ENCODE measurements around the gene ANKDD1B.

The ANKDD1B gene

GRCh38 chr5:75639535-75640311, 28.5 kb downstream of the ANKDD1B start:
- no peak overlapping the region for H3K4me3 ChIP-seq (ENCODE audit: low read depth, low read length)
- H3K9me3 ChIP-seq (ENCODE audit: control insufficient read depth, insufficient read depth, low read length), result no peaks in the 10 kb centered on the region
- H3K27me3 ChIP-seq (ENCODE audit: control insufficient read depth, insufficient read depth, low read length), result no peaks in the 10 kb centered on the region
- H3K36me3 ChIP-seq (ENCODE audit: control insufficient read depth, insufficient read depth, low read length), result no peaks in the 10 kb centered on the region
- no peak overlapping the region for H3K9ac ChIP-seq (ENCODE audit: low read depth, low read length)
- H3K4me1 ChIP-seq (ENCODE audit: control insufficient read depth, insufficient read depth, low read length), result no peaks in the 10 kb centered on the region
- no peak overlapping the region for H3K27ac ChIP-seq (ENCODE audit: low read depth, low read length)

GRCh38 chr5:75640395-75640794, 29.1 kb downstream of the ANKDD1B start:
- no peak overlapping the region for H3K27ac ChIP-seq (ENCODE audit: low read depth, low read length)

DNA sequence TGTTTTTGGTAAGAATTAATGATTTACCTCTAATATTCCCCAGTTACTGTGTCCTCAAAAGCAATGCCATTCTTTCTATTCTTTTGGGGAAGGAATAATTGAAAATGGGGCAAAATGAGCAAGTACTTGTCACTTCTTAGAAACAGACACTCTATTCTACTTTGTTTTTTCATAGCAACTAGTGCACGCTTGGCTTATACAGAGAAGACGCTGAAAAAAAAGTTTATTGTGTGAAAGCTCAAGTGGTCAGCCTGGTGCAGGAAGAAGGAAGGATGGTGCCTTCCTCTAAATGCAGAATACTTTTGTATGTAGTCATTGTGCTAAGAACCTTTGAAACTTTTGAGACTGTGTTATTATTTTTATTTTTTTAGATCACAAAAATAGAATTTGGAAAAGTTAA, 29.6 kb downstream of the ANKDD1B start:
- Histone ChIP-seq H3K4me3 (ENCODE audit: low read depth, low read length) (no peak overlapping the region), H3K9ac (ENCODE audit: low read depth, low read length) (no peak overlapping the region), H3K27ac (ENCODE audit: low read depth, low read length) (no peak overlapping the region), H3K9me3 (ENCODE audit: control insufficient read depth, insufficient read depth, low read length) (no peaks in the 10 kb centered on the region), H3K27me3 (ENCODE audit: control insufficient read depth, insufficient read depth, low read length) (no peaks in the 10 kb centered on the region), H3K4me1 (ENCODE audit: control insufficient read depth, insufficient read depth, low read length) (no peaks in the 10 kb centered on the region), H3K36me3 (ENCODE audit: control insufficient read depth, insufficient read depth, low read length) (no peaks in the 10 kb centered on the region)

More at GRCh38 chr5:75640395-75640794, 29.1 kb downstream of the ANKDD1B start:
- H3K9me3 ChIP-seq (ENCODE audit: control insufficient read depth, insufficient read depth, low read length), result no peaks in the 10 kb centered on the region
- H3K4me3 ChIP-seq (ENCODE audit: low read depth, low read length), result no peak overlapping the region
- no peaks in the 10 kb centered on the region for H3K36me3 ChIP-seq (ENCODE audit: control insufficient read depth, insufficient read depth, low read length)
- no peaks in the 10 kb centered on the region for H3K27me3 ChIP-seq (ENCODE audit: control insufficient read depth, insufficient read depth, low read length)
- H3K9ac ChIP-seq (ENCODE audit: low read depth, low read length), result no peak overlapping the region
- H3K4me1 ChIP-seq (ENCODE audit: control insufficient read depth, insufficient read depth, low read length), result no peaks in the 10 kb centered on the region

GRCh38 chr5:75648712-75649111, 37.5 kb downstream of the ANKDD1B start:
- no peak overlapping the region for H3K4me3 ChIP-seq (ENCODE audit: low read depth, low read length)
- no peaks in the 10 kb centered on the region for H3K9me3 ChIP-seq (ENCODE audit: control insufficient read depth, insufficient read depth, low read length)
- no peaks in the 10 kb centered on the region for H3K36me3 ChIP-seq (ENCODE audit: control insufficient read depth, insufficient read depth, low read length)
- no peaks in the 10 kb centered on the region for H3K27me3 ChIP-seq (ENCODE audit: control insufficient read depth, insufficient read depth, low read length)
- no peaks in the 10 kb centered on the region for H3K4me1 ChIP-seq (ENCODE audit: control insufficient read depth, insufficient read depth, low read length)
- no peak overlapping the region for H3K9ac ChIP-seq (ENCODE audit: low read depth, low read length)
- H3K27ac ChIP-seq (ENCODE audit: low read depth, low read length), result no peak overlapping the region

DNA sequence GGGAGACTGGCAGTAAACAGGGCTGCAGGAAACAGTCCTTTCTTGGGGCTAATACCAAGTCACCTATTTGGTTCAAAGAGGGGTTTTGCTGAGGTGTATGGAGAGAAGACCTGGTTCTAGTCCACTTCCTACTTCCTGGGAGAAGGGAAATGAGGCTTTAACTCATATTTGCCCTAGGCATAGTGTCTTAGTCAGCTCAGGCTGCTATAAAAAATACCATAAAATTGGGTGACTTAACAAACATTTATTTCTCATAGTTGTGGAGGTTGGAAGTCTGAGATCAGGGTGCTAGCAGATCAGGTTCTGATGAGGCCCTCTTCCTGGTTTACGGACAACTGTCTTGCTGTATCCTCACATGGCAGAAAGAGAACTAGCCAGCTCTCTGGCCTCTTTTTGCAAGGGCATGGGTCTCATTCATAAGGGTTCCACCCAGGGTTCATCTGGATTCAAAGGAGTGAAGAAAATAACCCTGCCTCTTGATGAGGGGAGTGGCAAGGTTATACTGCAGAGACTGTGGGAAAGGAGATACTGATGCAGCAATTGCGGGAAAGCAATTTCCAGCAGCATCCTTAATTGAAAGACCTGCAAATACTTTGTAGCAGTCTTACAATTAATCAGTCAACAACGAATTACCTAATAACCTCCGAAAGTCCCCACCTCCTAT, 40.5 kb downstream of the ANKDD1B start:
- Histone ChIP-seq H3K27me3 (ENCODE audit: control insufficient read depth, insufficient read depth, low read length) (no peaks in the 10 kb centered on the region), H3K9ac (ENCODE audit: low read depth, low read length) (no peak overlapping the region), H3K36me3 (ENCODE audit: control insufficient read depth, insufficient read depth, low read length) (no peaks in the 10 kb centered on the region), H3K9me3 (ENCODE audit: control insufficient read depth, insufficient read depth, low read length) (no peaks in the 10 kb centered on the region), H3K27ac (ENCODE audit: low read depth, low read length) (no peak overlapping the region), H3K4me3 (ENCODE audit: low read depth, low read length) (no peak overlapping the region), H3K4me1 (ENCODE audit: control insufficient read depth, insufficient read depth, low read length) (peaks cover 11% of the 10 kb centered on the region; the same call in 1 of the 2 replicates)

DNA sequence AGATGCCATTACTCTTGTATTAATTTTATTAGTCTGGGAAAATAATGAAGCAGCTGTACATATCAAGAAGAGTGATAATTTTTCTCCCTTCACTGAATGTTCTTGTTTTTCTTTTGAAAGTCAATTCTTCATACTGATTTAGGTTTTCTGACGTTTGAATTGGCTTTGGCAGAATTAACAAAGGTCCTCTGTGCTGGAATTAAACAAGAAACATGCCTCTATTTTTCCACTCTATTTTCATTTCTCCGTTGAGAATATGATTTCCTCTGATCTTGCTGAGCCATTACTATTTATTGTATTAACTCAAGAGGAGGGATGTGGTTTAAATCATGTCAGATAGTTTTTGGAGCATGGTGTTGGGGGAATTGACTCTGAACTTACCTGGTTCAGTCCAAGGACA, 42.3 kb downstream of the ANKDD1B start:
- no peaks in the 10 kb centered on the region for H3K27me3 ChIP-seq (ENCODE audit: control insufficient read depth, insufficient read depth, low read length)
- H3K9ac ChIP-seq (ENCODE audit: low read depth, low read length), result no peak overlapping the region
- H3K27ac ChIP-seq (ENCODE audit: low read depth, low read length), result no peak overlapping the region
- H3K4me1 ChIP-seq (ENCODE audit: control insufficient read depth, insufficient read depth, low read length), result peaks cover 14% of the 10 kb centered on the region; the same call in 1 of the 2 replicates
- H3K9me3 ChIP-seq (ENCODE audit: control insufficient read depth, insufficient read depth, low read length), result no peaks in the 10 kb centered on the region
- no peak overlapping the region for H3K4me3 ChIP-seq (ENCODE audit: low read depth, low read length)
- H3K36me3 ChIP-seq (ENCODE audit: control insufficient read depth, insufficient read depth, low read length), result no peaks in the 10 kb centered on the region

DNA sequence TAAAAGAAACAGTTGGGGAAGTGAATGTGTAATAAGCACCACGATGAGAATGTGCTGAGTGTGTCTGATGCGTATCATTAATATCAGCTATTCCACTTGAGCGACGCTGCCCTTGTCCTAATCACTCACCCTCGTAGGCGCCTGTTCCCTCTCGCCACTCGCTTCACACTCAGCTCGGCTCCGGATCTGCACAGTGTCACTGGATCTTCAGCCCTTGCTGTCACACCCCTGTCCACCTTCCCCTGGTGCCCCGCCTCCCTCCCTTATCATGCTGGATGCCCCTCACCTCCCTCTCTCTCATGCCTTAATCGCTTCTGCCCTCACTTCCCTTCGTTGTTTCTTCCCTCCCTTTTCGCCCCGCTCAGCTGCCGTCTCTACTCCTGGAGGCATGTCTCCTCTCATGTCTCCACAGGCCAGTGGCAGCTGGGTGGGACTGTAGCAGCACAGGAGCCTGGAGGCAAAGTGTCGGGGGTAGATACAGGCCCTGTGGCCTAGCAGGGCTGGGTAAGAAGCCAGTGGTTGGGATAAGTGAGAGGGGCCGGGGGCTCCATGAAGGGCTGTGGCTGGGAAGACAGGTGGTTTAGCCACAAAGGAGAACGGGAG, 43.5 kb downstream of the ANKDD1B start:
- H3K9me3 ChIP-seq (ENCODE audit: control insufficient read depth, insufficient read depth, low read length), result no peaks in the 10 kb centered on the region
- H3K4me1 ChIP-seq (ENCODE audit: control insufficient read depth, insufficient read depth, low read length), result peaks cover 14% of the 10 kb centered on the region; the same call in 1 of the 2 replicates
- no peaks in the 10 kb centered on the region for H3K36me3 ChIP-seq (ENCODE audit: control insufficient read depth, insufficient read depth, low read length)
- no peak overlapping the region for H3K27ac ChIP-seq (ENCODE audit: low read depth, low read length)
- no peaks in the 10 kb centered on the region for H3K27me3 ChIP-seq (ENCODE audit: control insufficient read depth, insufficient read depth, low read length)
- H3K4me3 ChIP-seq (ENCODE audit: low read depth, low read length), result no peak overlapping the region
- H3K9ac ChIP-seq (ENCODE audit: low read depth, low read length), result no peak overlapping the region

DNA sequence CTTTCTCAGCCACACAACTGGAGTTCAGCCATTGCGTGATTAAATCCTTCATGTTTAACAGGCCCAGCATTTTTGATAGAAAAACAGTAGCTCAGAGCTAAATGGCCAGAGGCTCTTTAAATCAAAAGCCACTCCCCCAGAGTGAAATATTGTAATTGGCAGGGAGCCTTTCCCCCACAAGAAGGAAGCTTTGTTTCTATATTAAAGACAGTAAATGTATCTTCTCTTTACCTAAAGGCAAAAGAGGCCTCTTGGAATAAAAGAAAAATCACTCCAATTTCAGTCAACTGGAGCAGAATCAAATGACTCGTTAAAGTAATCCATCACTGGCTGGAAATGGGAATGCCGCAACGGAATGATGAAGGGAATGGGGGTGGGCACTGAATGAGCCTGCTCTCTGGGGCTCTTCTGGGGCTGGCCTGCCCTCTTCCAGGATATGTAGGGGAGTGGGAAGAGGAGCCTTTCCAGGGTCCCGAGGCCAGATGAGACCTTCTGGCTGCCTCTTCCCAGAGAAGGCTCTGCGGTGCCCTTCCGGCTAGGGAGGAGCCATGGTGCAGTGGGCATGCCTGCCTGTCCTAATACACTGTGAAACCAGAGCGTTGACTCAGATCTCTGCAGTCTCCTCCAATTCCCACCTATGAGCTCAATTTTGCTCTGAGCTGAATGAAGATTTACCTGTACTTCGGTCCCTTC, 45.2 kb downstream of the ANKDD1B start:
- Histone ChIP-seq H3K9ac (ENCODE audit: low read depth, low read length) (no peak overlapping the region), H3K4me1 (ENCODE audit: control insufficient read depth, insufficient read depth, low read length) (peaks cover 14% of the 10 kb centered on the region; the same call in 1 of the 2 replicates), H3K27ac (ENCODE audit: low read depth, low read length) (no peak overlapping the region), H3K27me3 (ENCODE audit: control insufficient read depth, insufficient read depth, low read length) (no peaks in the 10 kb centered on the region), H3K4me3 (ENCODE audit: low read depth, low read length) (no peak overlapping the region), H3K36me3 (ENCODE audit: control insufficient read depth, insufficient read depth, low read length) (no peaks in the 10 kb centered on the region), H3K9me3 (ENCODE audit: control insufficient read depth, insufficient read depth, low read length) (no peaks in the 10 kb centered on the region)

GRCh38 chr5:75659791-75660450, 48.7 kb downstream of the ANKDD1B start:
- Histone ChIP-seq H3K27ac (ENCODE audit: low read depth, low read length) (no peak overlapping the region), H3K36me3 (ENCODE audit: control insufficient read depth, insufficient read depth, low read length) (no peaks in the 10 kb centered on the region), H3K4me1 (ENCODE audit: control insufficient read depth, insufficient read depth, low read length) (peaks cover 14% of the 10 kb centered on the region; the same call in 1 of the 2 replicates), H3K4me3 (ENCODE audit: low read depth, low read length) (no peak overlapping the region), H3K9me3 (ENCODE audit: control insufficient read depth, insufficient read depth, low read length) (no peaks in the 10 kb centered on the region), H3K27me3 (ENCODE audit: control insufficient read depth, insufficient read depth, low read length) (no peaks in the 10 kb centered on the region), H3K9ac (ENCODE audit: low read depth, low read length) (no peak overlapping the region)

DNA sequence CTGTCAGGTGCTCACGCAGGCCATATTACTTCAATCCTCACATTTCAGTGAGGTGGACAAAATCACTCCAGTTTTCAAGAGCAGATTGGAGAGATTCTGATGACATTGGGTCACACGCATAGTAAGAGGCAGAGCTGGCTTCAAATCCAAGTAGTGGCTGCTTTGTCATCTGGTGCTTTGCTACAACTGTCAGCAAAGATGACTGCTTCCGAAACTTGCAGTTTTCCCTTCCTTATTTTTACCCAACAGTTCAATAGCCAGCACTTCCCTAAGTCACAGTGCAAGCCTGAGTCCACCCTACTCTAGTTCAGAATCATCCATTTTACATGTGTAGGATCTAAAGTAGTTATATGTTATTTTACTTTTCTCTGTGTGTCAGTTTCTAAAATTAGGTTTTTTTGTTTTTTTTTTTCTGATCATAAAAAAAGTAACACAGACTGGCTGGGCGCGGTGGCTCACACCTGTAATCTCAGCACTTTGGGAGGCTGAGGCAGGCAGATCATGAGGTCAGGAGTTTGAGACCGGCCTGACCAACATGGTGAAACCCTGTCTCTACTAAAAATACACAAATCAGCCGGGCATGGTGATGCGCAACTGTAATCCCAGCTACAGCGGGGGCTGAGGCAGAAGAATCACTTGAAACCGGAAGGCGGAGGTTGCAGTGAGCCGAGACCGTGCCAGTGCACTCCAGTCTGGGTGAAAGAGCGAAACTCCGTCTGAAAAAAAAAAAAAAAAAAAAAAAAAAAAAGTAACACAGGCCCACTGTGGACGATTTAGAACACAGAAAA, 49.6 kb downstream of the ANKDD1B start:
- no peak overlapping the region for H3K9ac ChIP-seq (ENCODE audit: low read depth, low read length)
- no peak overlapping the region for H3K4me3 ChIP-seq (ENCODE audit: low read depth, low read length)
- no peaks in the 10 kb centered on the region for H3K27me3 ChIP-seq (ENCODE audit: control insufficient read depth, insufficient read depth, low read length)
- no peak overlapping the region for H3K27ac ChIP-seq (ENCODE audit: low read depth, low read length)
- no peaks in the 10 kb centered on the region for H3K9me3 ChIP-seq (ENCODE audit: control insufficient read depth, insufficient read depth, low read length)
- H3K4me1 ChIP-seq (ENCODE audit: control insufficient read depth, insufficient read depth, low read length), result peaks cover 11% of the 10 kb centered on the region; the same call in 1 of the 2 replicates
- no peaks in the 10 kb centered on the region for H3K36me3 ChIP-seq (ENCODE audit: control insufficient read depth, insufficient read depth, low read length)

All from HUES48 (cell line).